ENCODE measurements around the gene MAEA. TPM values are rescaled to one million over a fixed set of nuclear protein-coding genes. Genes with fewer than 3 reads are reported as not detected.

MAEA gene
- polyA plus RNA-seq, 2 donors: 43.3 to 54.3 TPM

DNA sequence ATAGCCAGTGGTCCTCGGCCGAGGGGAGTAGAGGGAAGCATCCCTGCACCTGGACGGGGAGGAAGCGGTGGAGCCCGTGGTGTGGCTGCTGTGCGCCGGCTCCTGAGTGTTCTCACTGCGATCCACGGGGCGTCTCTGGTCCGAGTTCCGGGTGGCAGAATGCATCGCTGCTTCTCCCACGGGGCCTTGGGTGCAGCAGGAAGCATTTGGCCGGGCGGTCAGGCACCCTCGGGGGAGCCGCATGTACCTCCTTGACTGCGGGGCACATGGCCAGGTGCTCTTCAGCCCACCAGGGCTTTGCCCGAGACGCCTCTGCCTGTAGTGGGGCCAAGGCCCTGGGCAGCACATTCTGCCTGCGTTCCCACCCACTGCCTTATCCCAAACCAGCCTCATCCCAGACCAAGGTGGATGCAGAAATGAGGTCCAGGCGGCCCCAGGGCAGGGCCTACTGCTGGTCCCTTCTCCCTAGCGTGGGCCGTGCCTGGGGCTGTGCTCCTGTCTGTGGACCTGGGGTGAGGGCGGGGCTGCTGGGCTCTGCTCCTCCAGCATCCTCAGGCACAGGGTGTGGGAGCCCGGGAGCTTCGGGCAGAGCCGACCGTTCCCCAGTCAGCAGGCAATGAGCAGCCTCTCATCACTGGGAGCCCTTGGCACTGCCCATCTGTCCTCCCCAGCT is 89.0 kb downstream of the MAEA start:
- Histone ChIP-seq H3K4me3 (ENCODE audit: low read depth in 1 of 2, low read length in 2 of 2) (no peak overlapping the region), H3K36me3 (ENCODE audit: control insufficient read depth in 2 of 2, insufficient read depth in 2 of 2, low read length in 1 of 2) (peaks cover 0 to 43% of the 10 kb centered on the region in 2 donors), H3K27ac (ENCODE audit: low read depth in 2 of 2, low read length in 1 of 2) (no peak overlapping the region), H3K4me1 (ENCODE audit: control insufficient read depth in 2 of 2, insufficient read depth in 2 of 2, low read length in 1 of 2) (no peaks in the 10 kb centered on the region), H3K9me3 (ENCODE audit: control insufficient read depth in 2 of 2, insufficient read depth in 1 of 2, low read depth in 1 of 2, low read length in 1 of 2) (no peaks in the 10 kb centered on the region), H3K27me3 (ENCODE audit: control insufficient read depth in 1 of 2, insufficient read depth in 2 of 2, low read length in 2 of 2) (no peaks in the 10 kb centered on the region)
- 89 to 90% methylated on average over 30 of the region's 30 CpGs for WGBS, 2 donors

DNA sequence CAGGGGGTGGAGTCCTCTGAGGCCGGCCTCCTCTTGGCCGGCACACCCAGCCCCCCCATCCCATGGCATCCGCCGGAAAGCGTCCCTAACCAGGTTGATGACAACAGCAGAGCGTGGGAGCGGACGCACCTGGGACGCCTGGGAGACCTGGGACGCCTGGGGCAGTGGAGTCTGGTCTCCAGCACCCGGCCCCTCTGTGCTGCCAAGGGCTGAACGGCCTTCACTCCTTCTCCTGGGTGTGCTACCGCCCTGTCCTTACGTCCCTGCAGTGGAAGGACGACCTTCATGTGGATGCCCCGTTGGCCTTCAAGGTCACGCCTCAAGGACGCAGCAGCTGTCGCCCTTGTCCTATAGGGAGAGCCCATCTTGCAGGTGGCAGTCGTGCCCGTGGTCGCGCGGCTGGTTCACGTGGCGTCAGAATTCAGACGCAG is 89.7 kb downstream of the MAEA start:
- H3K36me3 ChIP-seq (ENCODE audit: control insufficient read depth in 2 of 2, insufficient read depth in 2 of 2, low read length in 1 of 2): peaks cover 0 to 44% of the 10 kb centered on the region in 2 donors

DNA sequence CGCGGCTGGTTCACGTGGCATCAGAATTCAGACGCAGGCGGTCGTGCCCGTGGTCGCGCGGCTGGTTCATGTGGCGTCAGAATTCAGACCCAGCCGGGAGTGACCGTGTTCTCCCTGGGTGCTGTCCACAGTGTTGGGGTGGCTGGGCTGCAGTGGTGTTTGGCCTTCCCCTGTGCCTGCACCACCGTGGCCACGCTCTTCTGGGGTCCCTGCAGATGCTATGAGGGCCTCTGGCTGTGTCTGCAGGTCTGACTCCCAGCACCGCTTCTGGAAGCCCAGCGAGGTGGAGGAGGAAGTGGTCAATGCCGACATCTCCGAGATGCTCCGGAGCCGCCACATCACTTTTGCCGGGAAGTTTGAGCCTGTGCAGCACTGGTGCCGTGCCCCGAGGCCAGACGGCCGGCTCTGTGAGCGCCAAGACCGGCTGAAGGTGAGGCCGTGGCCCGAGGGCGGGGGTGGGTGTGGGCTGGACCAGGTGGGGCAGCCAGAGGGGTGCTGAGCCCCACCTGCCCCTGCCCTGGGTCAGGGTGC is 90.2 kb downstream of the MAEA start:
- Histone ChIP-seq H3K9me3 (ENCODE audit: control insufficient read depth in 2 of 2, insufficient read depth in 1 of 2, low read depth in 1 of 2, low read length in 1 of 2) (no peaks in the 10 kb centered on the region), H3K36me3 (ENCODE audit: control insufficient read depth in 2 of 2, insufficient read depth in 2 of 2, low read length in 1 of 2) (peaks cover 0 to 46% of the 10 kb centered on the region in 2 donors), H3K4me1 (ENCODE audit: control insufficient read depth in 2 of 2, insufficient read depth in 2 of 2, low read length in 1 of 2) (no peaks in the 10 kb centered on the region), H3K27me3 (ENCODE audit: control insufficient read depth in 1 of 2, insufficient read depth in 2 of 2, low read length in 2 of 2) (no peaks in the 10 kb centered on the region), H3K27ac (ENCODE audit: low read depth in 2 of 2, low read length in 1 of 2) (no peak overlapping the region), H3K4me3 (ENCODE audit: low read depth in 1 of 2, low read length in 2 of 2) (no peak overlapping the region)
- WGBS, 2 donors: 88 to 93% methylated on average over 21 to 24 of the region's 31 CpGs

More for the DNA sequence above, 89.7 kb downstream of the MAEA start:
- Histone ChIP-seq H3K4me1 (ENCODE audit: control insufficient read depth in 2 of 2, insufficient read depth in 2 of 2, low read length in 1 of 2) (no peaks in the 10 kb centered on the region), H3K27me3 (ENCODE audit: control insufficient read depth in 1 of 2, insufficient read depth in 2 of 2, low read length in 2 of 2) (no peaks in the 10 kb centered on the region), H3K4me3 (ENCODE audit: low read depth in 1 of 2, low read length in 2 of 2) (no peak overlapping the region), H3K9me3 (ENCODE audit: control insufficient read depth in 2 of 2, insufficient read depth in 1 of 2, low read depth in 1 of 2, low read length in 1 of 2) (no peaks in the 10 kb centered on the region), H3K27ac (ENCODE audit: low read depth in 2 of 2, low read length in 1 of 2) (no peak overlapping the region)
- WGBS, 2 donors: 80 to 85% methylated on average over 27 of the region's 27 CpGs

DNA sequence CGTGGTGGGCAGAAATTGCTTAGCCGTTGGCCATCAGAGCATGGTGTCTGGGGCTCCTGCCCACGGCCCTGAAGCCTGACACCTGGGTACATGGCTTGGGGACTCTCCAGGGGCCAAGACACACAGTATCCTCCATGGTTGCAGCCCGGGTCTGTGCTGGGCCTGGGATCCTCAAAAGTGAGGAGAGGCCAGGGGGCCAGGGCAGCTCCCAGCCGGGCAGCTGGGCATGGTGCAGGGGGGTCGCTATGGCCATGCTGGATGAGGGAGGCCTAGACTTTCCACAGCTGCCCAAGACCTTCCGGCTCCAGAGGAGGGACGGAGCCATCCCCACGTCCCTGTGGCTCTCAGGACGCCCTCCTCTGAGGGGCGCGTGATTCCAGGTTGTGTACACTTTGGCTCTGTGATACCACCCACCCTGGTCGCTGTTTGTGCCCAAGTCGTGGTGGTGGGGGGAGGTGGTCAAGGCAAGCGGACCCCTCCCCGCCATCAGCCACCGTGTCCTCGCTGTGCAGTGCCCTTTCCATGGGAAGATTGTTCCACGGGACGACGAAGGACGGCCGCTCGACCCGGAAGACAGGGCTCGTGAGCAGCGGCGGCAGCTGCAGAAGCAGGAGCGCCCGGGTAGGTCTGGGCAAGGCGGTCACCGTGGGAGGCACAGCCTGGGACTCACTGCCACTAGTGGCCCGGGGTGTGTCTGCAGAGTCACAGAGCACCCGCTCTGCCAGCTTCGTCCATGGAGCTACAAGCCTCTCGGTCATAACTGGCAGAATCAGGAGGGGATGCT is 90.9 kb downstream of the MAEA start:
- 89 to 92% methylated on average over 36 of the region's 36 CpGs for WGBS, 2 donors
- Histone ChIP-seq H3K36me3 (ENCODE audit: control insufficient read depth in 2 of 2, insufficient read depth in 2 of 2, low read length in 1 of 2) (peaks cover 0 to 43% of the 10 kb centered on the region in 2 donors), H3K4me3 (ENCODE audit: low read depth in 1 of 2, low read length in 2 of 2) (no peak overlapping the region)

DNA sequence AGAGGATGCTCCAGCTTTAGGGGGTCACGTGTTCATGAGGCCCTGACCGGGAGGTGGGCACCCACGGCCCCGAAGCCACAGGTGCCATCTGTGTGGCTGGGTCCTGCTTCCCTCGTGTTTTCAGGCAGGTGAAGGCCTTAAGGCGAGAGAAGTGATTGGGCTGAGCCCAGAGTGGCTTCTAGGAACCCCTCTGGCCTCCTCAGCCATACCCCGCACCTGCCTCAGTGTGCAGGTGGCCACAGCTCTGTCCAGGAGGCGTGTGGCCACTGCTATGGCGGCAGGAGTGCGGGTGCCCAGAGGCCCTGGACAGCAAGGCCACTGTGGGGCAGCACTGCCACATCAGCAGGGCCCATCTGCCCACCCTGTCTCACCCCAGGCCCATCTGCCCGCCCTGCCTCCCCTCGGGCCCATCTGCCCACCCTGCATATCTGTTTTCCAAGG is 91.5 kb downstream of the MAEA start:
- Histone ChIP-seq H3K27ac (ENCODE audit: low read depth in 2 of 2, low read length in 1 of 2) (no peak overlapping the region), H3K27me3 (ENCODE audit: control insufficient read depth in 1 of 2, insufficient read depth in 2 of 2, low read length in 2 of 2) (no peaks in the 10 kb centered on the region), H3K9me3 (ENCODE audit: control insufficient read depth in 2 of 2, insufficient read depth in 1 of 2, low read depth in 1 of 2, low read length in 1 of 2) (no peaks in the 10 kb centered on the region), H3K36me3 (ENCODE audit: control insufficient read depth in 2 of 2, insufficient read depth in 2 of 2, low read length in 1 of 2) (peaks cover 0 to 43% of the 10 kb centered on the region in 2 donors), H3K4me1 (ENCODE audit: control insufficient read depth in 2 of 2, insufficient read depth in 2 of 2, low read length in 1 of 2) (no peaks in the 10 kb centered on the region), H3K4me3 (ENCODE audit: low read depth in 1 of 2, low read length in 2 of 2) (no peak overlapping the region)
- WGBS, 2 donors: 92 to 96% methylated on average over 12 of the region's 12 CpGs

More for the DNA sequence above, 90.9 kb downstream of the MAEA start:
- Histone ChIP-seq H3K27me3 (ENCODE audit: control insufficient read depth in 1 of 2, insufficient read depth in 2 of 2, low read length in 2 of 2) (no peaks in the 10 kb centered on the region), H3K9me3 (ENCODE audit: control insufficient read depth in 2 of 2, insufficient read depth in 1 of 2, low read depth in 1 of 2, low read length in 1 of 2) (no peaks in the 10 kb centered on the region), H3K27ac (ENCODE audit: low read depth in 2 of 2, low read length in 1 of 2) (no peak overlapping the region), H3K4me1 (ENCODE audit: control insufficient read depth in 2 of 2, insufficient read depth in 2 of 2, low read length in 1 of 2) (no peaks in the 10 kb centered on the region)

DNA sequence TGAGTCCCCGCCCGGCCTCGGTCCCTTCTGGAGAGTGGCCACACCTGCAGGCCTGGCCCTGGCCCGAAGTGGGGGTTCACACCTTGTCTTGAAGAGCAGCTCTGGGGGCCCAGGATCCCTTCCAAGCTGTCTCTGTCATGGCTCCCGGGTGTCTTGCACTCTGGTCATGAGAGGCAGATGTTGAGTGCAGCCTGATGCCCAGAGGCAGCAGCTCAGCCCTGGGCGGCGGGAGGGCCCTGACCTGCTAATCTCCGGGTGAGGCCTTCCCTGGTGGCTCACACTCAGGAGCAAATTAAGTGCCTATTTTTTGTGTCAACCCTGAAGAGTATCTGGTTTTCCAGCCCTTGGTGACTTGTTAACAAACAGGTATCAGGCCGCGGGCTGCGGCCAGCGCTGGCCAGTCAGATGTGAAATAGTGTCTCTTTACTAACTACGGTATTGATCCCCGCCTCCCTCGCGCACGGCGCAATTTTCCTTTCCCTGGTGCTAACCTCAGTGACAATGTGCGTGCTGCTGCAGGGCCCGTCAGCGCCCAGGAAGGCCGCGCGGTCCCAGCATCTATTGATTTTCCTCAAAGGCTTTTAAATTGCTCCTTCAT is 92.4 kb downstream of the MAEA start:
- Histone ChIP-seq H3K36me3 (ENCODE audit: control insufficient read depth in 2 of 2, insufficient read depth in 2 of 2, low read length in 1 of 2) (peaks cover 0 to 39% of the 10 kb centered on the region in 2 donors), H3K9me3 (ENCODE audit: control insufficient read depth in 2 of 2, insufficient read depth in 1 of 2, low read depth in 1 of 2, low read length in 1 of 2) (no peaks in the 10 kb centered on the region)
- WGBS, 2 donors: 94% methylated on average over 24 of the region's 24 CpGs

DNA sequence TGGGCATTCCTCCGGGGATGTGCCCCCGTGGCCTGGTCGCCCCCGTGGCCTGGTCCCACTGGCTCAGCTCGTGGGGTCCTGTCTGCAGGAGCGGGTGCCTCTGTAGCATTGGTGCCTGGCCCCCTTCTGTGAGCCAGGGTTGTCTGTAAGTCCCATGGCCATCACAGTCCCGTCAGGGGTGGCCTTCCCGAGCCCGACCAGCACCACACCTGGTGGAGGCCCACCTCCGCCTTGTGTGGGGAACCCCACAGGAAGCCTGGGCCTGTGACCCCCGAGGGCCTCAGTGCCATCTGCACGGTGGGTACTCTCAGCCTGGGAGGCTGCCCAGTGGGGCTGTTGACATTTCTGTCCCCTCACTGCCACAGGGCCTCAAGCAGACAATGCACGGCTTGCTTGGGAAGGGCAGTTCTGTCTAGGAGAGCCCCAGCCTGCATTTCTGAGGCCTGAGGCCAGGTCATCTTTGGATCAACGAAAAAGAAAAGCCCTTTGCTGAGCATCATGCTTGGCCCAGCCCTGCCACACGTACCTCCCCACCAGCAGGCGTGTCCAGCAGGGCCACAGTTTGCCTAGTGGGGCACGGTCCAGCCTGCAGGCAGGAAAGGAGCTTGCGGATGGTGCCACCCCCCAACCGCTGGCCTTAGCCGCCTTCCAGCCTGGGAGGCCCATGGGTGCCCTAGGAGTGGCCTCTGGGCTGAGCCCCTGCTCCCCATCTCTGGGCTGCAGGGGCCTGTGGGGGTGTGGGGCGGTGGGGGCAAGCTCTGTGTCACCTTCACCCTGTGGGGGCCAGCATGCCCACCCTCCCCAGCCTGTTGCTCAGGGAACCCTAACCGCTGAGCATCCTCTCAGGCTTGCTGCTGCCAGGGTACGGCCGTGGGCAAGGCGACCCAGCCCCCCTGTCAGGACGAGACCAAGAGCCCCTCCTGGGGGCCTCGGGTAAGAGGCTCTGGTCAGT is 93.4 kb downstream of the MAEA start:
- Histone ChIP-seq H3K36me3 (ENCODE audit: control insufficient read depth in 2 of 2, insufficient read depth in 2 of 2, low read length in 1 of 2) (peaks cover 0 to 36% of the 10 kb centered on the region in 2 donors), H3K9me3 (ENCODE audit: control insufficient read depth in 2 of 2, insufficient read depth in 1 of 2, low read depth in 1 of 2, low read length in 1 of 2) (no peaks in the 10 kb centered on the region), H3K4me3 (ENCODE audit: low read depth in 1 of 2, low read length in 2 of 2) (no peak overlapping the region), H3K4me1 (ENCODE audit: control insufficient read depth in 2 of 2, insufficient read depth in 2 of 2, low read length in 1 of 2) (no peaks in the 10 kb centered on the region), H3K27ac (ENCODE audit: low read depth in 2 of 2, low read length in 1 of 2) (no peak overlapping the region), H3K27me3 (ENCODE audit: control insufficient read depth in 1 of 2, insufficient read depth in 2 of 2, low read length in 2 of 2) (no peaks in the 10 kb centered on the region)
- WGBS, 2 donors: 87 to 88% methylated on average over 26 to 27 of the region's 27 CpGs

More for the DNA sequence above, 92.4 kb downstream of the MAEA start:
- Histone ChIP-seq H3K4me1 (ENCODE audit: control insufficient read depth in 2 of 2, insufficient read depth in 2 of 2, low read length in 1 of 2) (no peaks in the 10 kb centered on the region), H3K4me3 (ENCODE audit: low read depth in 1 of 2, low read length in 2 of 2) (no peak overlapping the region), H3K27ac (ENCODE audit: low read depth in 2 of 2, low read length in 1 of 2) (no peak overlapping the region), H3K27me3 (ENCODE audit: control insufficient read depth in 1 of 2, insufficient read depth in 2 of 2, low read length in 2 of 2) (no peaks in the 10 kb centered on the region)

DNA sequence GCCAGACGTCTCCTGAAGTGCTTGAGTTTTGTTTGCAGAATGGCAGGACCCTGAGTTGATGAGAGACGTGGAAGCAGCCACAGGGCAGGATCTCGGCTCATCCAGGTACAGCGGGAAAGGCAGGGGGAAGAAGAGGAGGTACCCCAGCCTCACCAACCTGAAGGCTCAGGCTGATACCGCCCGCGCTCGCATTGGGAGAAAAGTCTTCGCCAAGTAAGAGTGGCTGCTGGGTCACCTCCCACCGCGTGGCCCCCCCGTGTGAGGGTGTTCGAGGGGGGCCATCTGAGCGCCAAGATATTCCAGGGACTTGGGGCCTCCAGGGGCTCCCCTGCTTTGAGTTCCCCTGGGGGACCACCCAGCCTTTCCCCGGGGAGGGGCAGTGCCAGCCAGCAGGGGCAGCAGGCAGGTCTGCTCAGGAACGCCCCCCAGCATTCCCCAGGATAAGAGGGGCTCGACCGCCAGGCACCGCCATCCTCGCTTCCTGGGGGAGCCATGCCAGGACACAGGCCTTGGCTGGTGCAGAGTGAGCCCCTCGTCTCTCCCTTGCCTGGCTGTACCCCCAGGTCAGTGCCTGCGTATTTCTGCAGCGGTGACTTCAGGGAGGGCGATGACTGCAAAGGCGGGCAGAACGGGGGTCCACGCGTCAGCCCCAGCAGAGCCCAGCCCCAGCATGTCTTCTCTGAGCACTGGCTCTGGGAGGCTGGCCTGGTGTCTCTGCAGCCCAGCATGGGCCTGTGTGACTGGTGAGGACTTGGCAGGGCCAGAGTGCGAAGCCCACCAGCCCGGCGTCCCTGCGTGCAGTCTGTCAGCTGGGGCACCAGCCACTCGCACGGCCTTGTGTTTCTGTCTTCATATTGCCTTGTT is 94.3 kb downstream of the MAEA start:
- Histone ChIP-seq H3K27ac (ENCODE audit: low read depth in 2 of 2, low read length in 1 of 2) (no peak overlapping the region), H3K27me3 (ENCODE audit: control insufficient read depth in 1 of 2, insufficient read depth in 2 of 2, low read length in 2 of 2) (no peaks in the 10 kb centered on the region), H3K4me3 (ENCODE audit: low read depth in 1 of 2, low read length in 2 of 2) (no peak overlapping the region), H3K9me3 (ENCODE audit: control insufficient read depth in 2 of 2, insufficient read depth in 1 of 2, low read depth in 1 of 2, low read length in 1 of 2) (no peaks in the 10 kb centered on the region), H3K36me3 (ENCODE audit: control insufficient read depth in 2 of 2, insufficient read depth in 2 of 2, low read length in 1 of 2) (peaks cover 0 to 36% of the 10 kb centered on the region in 2 donors), H3K4me1 (ENCODE audit: control insufficient read depth in 2 of 2, insufficient read depth in 2 of 2, low read length in 1 of 2) (no peaks in the 10 kb centered on the region)
- WGBS, 2 donors: 90 to 93% methylated on average over 34 of the region's 34 CpGs

All from esophagus (tissue), 2 donors.